Liver (tissue), 3 donors: Measurements from ENCODE around the gene RNF6.

Experiments used
- EGR1 ChIP-seq, 2 donors: IDR thresholded peaks; 2 replicates each; pipeline ENCODE4 v1.6.1; 2016 to 2018; ENCODE audit warnings: antibody characterized with exemption in 2 of 2, low read depth in 2 of 2
- FOXA1 ChIP-seq: IDR thresholded peaks from 2 replicates; pipeline ENCODE4 v1.6.1; 2016; ENCODE audit warnings: antibody characterized with exemption
- JUND ChIP-seq, 2 donors: IDR thresholded peaks; 2 replicates each; pipeline ENCODE4 v1.6.1; 2016; ENCODE audit warnings: antibody characterized with exemption in 2 of 2
- MAX ChIP-seq: IDR thresholded peaks from 2 replicates; pipeline ENCODE4 v1.6.1; 2016; ENCODE audit warnings: antibody characterized with exemption
- REST ChIP-seq: IDR thresholded peaks from 2 replicates; pipeline ENCODE4 v1.6.1; 2016; ENCODE audit warnings: antibody characterized with exemption, mild to moderate bottlenecking
- TAF1 ChIP-seq: conservative IDR thresholded peaks from 2 replicates; pipeline ENCODE4 v1.6.1; 2016; ENCODE audit warnings: antibody characterized with exemption, mild to moderate bottlenecking
- YY1 ChIP-seq: IDR thresholded peaks from 2 replicates; pipeline ENCODE4 v1.6.1; 2016; ENCODE audit warnings: antibody characterized with exemption, mild to moderate bottlenecking
- TF ChIP-seq, protein P1 (sequence below): fragments of 150-350 bp; IDR thresholded peaks from 2 replicates; pipeline ENCODE4 v1.5.1; 2017; ENCODE audit warnings: improper control_type of control experiment, low read depth, low read length; ENCODE audit not compliant: missing input control
- donor health status: healthy.
- donor health status: healthy.

DNA sequence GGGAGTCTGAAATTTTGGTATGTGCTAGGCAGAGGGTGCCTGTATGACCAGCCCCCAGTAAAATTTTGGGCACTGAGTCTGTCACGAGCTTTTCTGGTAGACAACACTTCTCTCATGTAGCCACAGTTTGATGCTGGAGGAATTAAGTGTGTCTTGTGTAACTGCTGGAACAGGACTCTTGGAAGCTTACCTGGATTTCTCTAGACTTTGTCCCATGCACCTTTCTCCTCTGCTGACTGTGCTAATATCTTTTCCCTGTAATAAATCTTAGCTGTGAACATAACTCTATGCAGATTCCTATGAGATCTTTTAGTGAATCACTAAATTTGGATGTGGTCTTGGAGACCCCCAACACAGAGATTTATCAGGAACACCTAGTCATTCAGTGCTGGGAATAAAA is 13.8 kb downstream of the RNF6 start:
- TF ChIP-seq, protein P1, sequence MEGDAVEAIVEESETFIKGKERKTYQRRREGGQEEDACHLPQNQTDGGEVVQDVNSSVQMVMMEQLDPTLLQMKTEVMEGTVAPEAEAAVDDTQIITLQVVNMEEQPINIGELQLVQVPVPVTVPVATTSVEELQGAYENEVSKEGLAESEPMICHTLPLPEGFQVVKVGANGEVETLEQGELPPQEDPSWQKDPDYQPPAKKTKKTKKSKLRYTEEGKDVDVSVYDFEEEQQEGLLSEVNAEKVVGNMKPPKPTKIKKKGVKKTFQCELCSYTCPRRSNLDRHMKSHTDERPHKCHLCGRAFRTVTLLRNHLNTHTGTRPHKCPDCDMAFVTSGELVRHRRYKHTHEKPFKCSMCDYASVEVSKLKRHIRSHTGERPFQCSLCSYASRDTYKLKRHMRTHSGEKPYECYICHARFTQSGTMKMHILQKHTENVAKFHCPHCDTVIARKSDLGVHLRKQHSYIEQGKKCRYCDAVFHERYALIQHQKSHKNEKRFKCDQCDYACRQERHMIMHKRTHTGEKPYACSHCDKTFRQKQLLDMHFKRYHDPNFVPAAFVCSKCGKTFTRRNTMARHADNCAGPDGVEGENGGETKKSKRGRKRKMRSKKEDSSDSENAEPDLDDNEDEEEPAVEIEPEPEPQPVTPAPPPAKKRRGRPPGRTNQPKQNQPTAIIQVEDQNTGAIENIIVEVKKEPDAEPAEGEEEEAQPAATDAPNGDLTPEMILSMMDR: no peak
- no peak for TF ChIP-seq MAX
- TF ChIP-seq TAF1: no peak
- TF ChIP-seq JUND (IDR thresholded peaks at IDR 0.05): no peak
- TF ChIP-seq REST: no peak
- no peak for TF ChIP-seq YY1
- TF ChIP-seq FOXA1: no peak
- TF ChIP-seq EGR1 (IDR thresholded peaks at IDR 0.05; ENCODE audit: low read depth in 2 of 2): no peak
